ENCODE results near the gene SORBS1.

SORBS1 gene

GRCh38 chr10:95485056-95485844 lies 75.9 kb downstream of the SORBS1 start:
- no peak overlapping the region for H3K27ac ChIP-seq (replicated peaks)
- TF ChIP-seq POLR2AphosphoS5 (IDR thresholded peaks at IDR 0.05; ENCODE audit: low read depth): no peak
- TF ChIP-seq, protein P1, sequence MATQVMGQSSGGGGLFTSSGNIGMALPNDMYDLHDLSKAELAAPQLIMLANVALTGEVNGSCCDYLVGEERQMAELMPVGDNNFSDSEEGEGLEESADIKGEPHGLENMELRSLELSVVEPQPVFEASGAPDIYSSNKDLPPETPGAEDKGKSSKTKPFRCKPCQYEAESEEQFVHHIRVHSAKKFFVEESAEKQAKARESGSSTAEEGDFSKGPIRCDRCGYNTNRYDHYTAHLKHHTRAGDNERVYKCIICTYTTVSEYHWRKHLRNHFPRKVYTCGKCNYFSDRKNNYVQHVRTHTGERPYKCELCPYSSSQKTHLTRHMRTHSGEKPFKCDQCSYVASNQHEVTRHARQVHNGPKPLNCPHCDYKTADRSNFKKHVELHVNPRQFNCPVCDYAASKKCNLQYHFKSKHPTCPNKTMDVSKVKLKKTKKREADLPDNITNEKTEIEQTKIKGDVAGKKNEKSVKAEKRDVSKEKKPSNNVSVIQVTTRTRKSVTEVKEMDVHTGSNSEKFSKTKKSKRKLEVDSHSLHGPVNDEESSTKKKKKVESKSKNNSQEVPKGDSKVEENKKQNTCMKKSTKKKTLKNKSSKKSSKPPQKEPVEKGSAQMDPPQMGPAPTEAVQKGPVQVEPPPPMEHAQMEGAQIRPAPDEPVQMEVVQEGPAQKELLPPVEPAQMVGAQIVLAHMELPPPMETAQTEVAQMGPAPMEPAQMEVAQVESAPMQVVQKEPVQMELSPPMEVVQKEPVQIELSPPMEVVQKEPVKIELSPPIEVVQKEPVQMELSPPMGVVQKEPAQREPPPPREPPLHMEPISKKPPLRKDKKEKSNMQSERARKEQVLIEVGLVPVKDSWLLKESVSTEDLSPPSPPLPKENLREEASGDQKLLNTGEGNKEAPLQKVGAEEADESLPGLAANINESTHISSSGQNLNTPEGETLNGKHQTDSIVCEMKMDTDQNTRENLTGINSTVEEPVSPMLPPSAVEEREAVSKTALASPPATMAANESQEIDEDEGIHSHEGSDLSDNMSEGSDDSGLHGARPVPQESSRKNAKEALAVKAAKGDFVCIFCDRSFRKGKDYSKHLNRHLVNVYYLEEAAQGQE (IDR thresholded peaks at IDR 0.05; ENCODE audit: insufficient replicate concordance, low read depth): no peak
- TF ChIP-seq SPI1 (IDR thresholded peaks at IDR 0.05; ENCODE audit: borderline replicate concordance, low read depth): no peak
- no peak for TF ChIP-seq GABPA (IDR thresholded peaks at IDR 0.05; ENCODE audit: low read depth)
- no peak for TF ChIP-seq CTCF (IDR thresholded peaks at IDR 0.05; ENCODE audit: insufficient read depth, low read length)
- no peak overlapping the region for H3K4me3 ChIP-seq (replicated peaks; ENCODE audit: insufficient read depth, low read length)
- DNase-seq (ENCODE audit: low read depth in 1 of 2, low spot score in 1 of 2): no peak
- peaks cover 2% of the 10 kb centered on the region for H3K27me3 ChIP-seq (ENCODE audit: insufficient read depth, poor library complexity, severe bottlenecking)

DNA sequence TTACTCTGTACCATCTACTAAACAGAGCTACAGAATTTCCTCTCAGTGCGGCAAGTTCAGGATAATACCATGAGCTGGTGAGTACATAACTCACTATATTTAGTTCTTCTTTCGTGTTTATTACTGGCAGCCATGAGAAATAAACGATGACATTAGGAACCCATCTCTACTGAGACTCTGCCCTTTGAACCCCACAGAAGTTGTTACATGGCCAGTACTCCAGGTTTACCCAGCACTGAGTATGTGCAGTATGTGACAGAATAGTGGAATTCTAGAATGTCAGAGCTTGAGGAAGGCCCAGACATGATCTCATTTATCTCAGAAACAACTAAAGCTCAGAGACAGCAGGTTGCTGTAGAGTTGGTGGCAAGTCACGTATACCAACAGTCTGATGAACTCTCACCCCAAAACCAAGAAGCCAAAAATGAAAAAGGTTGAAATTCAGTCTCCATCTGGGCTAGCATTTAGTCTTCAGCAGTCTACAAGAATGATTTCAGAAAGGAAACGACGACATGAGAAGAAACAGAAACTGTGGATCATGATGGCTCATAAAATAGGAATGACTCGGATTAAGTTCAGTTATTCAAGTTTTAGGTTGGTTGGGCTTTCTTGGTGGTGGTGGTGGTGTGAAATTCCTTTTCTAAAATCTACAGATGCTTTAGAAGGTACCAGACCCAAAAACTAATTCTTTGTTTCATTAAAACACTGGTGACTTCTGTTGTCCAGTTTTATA lies 78.5 kb downstream of the SORBS1 start:
- no peak overlapping the region for H3K27ac ChIP-seq (replicated peaks)
- no peak overlapping the region for H3K4me3 ChIP-seq (replicated peaks; ENCODE audit: insufficient read depth, low read length)
- TF ChIP-seq, protein P1 (IDR thresholded peaks at IDR 0.05; ENCODE audit: insufficient replicate concordance, low read depth): no peak
- TF ChIP-seq POLR2AphosphoS5 (IDR thresholded peaks at IDR 0.05; ENCODE audit: low read depth) (no peak), CTCF (IDR thresholded peaks at IDR 0.05; ENCODE audit: insufficient read depth, low read length) (no peak), GABPA (IDR thresholded peaks at IDR 0.05; ENCODE audit: low read depth) (no peak), SPI1 (IDR thresholded peaks at IDR 0.05; ENCODE audit: borderline replicate concordance, low read depth) (no peak)
- peaks cover 2% of the 10 kb centered on the region for H3K27me3 ChIP-seq (ENCODE audit: insufficient read depth, poor library complexity, severe bottlenecking)
- no peak for DNase-seq (ENCODE audit: low read depth in 1 of 2, low spot score in 1 of 2)

DNA sequence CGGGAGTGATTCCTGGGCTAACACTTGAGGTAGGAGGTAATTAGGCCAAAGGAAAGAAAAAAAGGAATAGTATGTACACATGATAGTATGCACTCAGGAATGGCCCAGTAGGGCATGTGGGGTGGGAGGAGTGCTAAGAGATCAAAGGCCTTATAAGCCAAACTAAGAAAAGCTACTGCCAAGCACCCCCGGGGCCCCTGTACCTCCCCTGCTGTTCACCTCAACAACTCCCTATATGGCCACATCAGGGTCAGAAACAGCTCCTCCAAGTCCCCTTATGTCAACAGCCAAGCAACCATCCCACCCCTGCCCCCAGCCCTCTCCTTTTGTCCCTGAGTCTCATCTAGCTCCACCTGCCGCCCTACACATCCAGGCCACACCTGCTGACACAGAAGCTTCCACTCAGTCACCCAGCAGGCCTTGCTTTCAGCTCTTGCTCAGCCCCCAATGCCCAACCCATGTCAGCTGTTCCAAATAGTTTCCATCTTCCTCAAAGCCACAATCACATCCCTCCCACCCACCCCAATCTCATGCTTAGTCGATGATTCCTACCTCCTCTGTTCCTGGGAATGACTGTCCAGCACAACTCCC lies 80.2 kb downstream of the SORBS1 start:
- H3K27me3 ChIP-seq (ENCODE audit: insufficient read depth, poor library complexity, severe bottlenecking): peaks cover 2% of the 10 kb centered on the region
- no peak overlapping the region for H3K27ac ChIP-seq (replicated peaks)
- no peak overlapping the region for H3K4me3 ChIP-seq (replicated peaks; ENCODE audit: insufficient read depth, low read length)
- TF ChIP-seq, protein P1 (IDR thresholded peaks at IDR 0.05; ENCODE audit: insufficient replicate concordance, low read depth): no peak
- no peak for TF ChIP-seq POLR2AphosphoS5 (IDR thresholded peaks at IDR 0.05; ENCODE audit: low read depth)
- no peak for TF ChIP-seq SPI1 (IDR thresholded peaks at IDR 0.05; ENCODE audit: borderline replicate concordance, low read depth)
- no peak for TF ChIP-seq CTCF (IDR thresholded peaks at IDR 0.05; ENCODE audit: insufficient read depth, low read length)
- no peak for TF ChIP-seq GABPA (IDR thresholded peaks at IDR 0.05; ENCODE audit: low read depth)
- DNase-seq (ENCODE audit: low read depth in 1 of 2, low spot score in 1 of 2): no peak
